NB4 (cell line): ENCODE measurements around the gene RAPGEF6.

Experiments
- DNase-seq: peaks from one replicate; pipeline ENCODE4 v3.0.0; 2010; ENCODE audit warnings: low read depth
- H3K4me3 ChIP-seq: one replicate; pipeline ENCODE4 v1.5.1; 2011; ENCODE audit warnings: mild to moderate bottlenecking, low read depth, low read length, moderate library complexity
- MYC ChIP-seq: IDR thresholded peaks from 2 replicates; pipeline ENCODE4 v1.6.1; 2011; ENCODE audit warnings: low read depth, low read length
- POLR2A ChIP-seq: IDR thresholded peaks from 2 replicates; pipeline ENCODE4 v1.6.1; 2011; ENCODE audit warnings: mild to moderate bottlenecking; ENCODE audit not compliant: insufficient read length; ENCODE audit errors: extremely low read depth
- TF ChIP-seq, protein P1 (sequence below): IDR thresholded peaks from one replicate; pipeline ENCODE4 v1.5.1; 2012; ENCODE audit warnings: low read depth, low read length
- TF ChIP-seq, protein P2 (sequence below): IDR thresholded peaks from 2 replicates; pipeline ENCODE4 v1.6.1; 2011; ENCODE audit warnings: low read depth, low read length

Gene RAPGEF6

DNA sequence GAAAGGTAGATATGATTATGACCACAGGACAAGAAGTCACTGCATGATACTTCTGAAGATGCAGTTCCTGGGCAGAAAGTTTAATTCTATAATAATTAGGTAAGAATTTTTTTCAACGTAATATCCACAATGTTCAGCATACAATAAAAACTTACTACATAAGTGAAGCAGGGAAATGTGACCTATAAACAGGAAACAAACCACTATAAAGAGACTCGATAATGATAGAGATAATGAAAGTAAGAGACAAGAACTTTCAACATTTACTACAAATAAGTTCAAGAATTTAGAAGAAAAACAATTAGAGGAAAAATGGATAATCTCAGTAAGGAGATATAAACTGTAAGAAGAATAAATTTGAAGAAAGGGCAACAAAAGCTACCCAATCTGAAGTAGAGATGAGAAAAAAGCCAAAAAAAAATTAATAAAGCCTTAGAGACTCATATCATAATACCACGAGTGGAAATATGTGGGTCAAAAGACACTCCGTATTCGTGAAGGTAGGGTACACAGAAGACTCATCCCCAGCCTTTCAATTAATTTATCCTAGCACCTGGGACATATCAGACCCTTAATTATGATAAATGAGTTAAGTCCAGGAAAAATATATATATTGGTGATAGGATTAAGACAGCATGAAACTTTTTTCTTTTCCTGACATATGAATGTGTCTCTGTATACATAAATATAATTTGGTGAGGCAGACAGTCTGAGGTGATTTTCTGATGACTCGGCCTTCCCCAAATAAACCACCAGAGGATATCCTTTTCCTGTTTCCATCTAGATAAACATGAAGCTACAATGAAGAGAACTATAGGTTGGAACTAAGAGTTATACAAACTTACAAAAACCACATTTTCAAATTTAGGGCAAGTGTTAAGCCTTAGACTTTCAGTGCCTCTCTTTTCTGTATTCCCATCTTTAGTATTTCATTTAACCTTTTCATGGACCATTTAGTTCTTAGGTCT is 120.4 kb downstream of the RAPGEF6 start:
- H3K4me3 ChIP-seq = no peak overlapping the region

DNA sequence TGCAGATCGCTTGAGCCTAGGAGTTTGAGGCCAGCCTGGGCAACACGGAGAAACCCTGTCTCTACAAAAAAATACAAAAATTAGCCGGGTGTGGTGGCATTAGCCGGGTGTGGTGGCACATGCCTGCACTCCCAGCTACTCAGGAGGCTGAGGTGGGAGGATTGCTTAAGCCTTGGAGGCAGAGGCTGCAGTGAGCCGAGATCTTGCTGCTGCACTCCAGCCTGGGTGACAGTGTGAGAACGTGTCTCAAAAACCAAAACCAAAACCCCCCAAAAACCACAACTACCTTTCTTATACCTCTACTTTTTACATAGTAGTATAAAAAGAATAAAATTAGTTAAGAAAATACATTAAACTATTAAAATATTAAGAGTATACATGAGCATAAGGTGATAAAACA is 121.2 kb downstream of the RAPGEF6 start:
- DNase-seq = no peak
- no peak overlapping the region for H3K4me3 ChIP-seq
- TF ChIP-seq POLR2A (no peak), MYC (no peak)
- TF ChIP-seq, protein P1, sequence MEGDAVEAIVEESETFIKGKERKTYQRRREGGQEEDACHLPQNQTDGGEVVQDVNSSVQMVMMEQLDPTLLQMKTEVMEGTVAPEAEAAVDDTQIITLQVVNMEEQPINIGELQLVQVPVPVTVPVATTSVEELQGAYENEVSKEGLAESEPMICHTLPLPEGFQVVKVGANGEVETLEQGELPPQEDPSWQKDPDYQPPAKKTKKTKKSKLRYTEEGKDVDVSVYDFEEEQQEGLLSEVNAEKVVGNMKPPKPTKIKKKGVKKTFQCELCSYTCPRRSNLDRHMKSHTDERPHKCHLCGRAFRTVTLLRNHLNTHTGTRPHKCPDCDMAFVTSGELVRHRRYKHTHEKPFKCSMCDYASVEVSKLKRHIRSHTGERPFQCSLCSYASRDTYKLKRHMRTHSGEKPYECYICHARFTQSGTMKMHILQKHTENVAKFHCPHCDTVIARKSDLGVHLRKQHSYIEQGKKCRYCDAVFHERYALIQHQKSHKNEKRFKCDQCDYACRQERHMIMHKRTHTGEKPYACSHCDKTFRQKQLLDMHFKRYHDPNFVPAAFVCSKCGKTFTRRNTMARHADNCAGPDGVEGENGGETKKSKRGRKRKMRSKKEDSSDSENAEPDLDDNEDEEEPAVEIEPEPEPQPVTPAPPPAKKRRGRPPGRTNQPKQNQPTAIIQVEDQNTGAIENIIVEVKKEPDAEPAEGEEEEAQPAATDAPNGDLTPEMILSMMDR = no peak
- TF ChIP-seq, protein P2, sequence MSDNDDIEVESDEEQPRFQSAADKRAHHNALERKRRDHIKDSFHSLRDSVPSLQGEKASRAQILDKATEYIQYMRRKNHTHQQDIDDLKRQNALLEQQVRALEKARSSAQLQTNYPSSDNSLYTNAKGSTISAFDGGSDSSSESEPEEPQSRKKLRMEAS = no peak

More for the DNA sequence above, 120.4 kb downstream of the RAPGEF6 start:
- DNase-seq = peak; percentile 48
- no peak for TF ChIP-seq POLR2A
- TF ChIP-seq MYC = no peak
- TF ChIP-seq, protein P2 = no peak
- TF ChIP-seq, protein P1 = no peak

DNA sequence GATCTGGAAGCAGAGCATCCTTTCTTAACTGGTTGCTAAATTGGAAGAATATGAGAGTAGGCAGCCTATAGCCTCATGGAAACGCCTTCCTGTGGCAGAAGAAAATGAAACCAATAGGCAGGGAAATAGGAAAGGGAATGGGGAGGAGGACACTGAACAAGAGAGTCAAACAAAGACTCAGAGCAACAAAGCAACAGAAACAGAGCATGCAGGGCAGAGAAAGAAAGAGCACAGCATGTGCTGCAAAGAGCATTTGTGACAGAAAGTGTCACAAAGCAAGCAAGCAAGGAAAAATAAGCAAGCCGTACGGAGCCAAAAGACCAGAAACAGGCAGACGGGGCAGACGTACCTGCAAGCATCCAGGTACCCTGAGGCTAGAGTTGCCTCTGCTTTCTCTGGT is 123.1 kb downstream of the RAPGEF6 start:
- TF ChIP-seq POLR2A (no peak), MYC (no peak)
- TF ChIP-seq, protein P2 = no peak
- TF ChIP-seq, protein P1 = no peak
- DNase-seq = no peak
- no peak overlapping the region for H3K4me3 ChIP-seq

DNA sequence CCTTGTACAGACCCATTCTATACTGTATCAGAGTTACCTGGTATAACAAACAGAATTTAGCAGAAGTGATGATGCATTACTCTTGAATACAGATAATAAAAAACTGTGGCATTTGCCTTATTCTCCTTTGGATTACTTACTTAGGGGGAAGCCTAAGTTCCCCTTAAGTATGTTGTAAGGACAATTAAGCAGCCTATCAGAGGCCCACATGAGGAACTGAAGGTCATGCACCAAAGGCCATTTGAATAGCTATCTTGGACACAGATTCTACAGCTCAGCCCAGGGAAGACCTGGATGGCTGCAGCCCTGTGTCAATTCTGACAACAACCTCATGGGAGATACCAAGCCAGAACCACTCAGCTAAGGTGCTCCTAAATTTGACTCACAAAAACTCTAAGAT is 125.2 kb downstream of the RAPGEF6 start:
- H3K4me3 ChIP-seq = no peak overlapping the region
- no peak for DNase-seq
- TF ChIP-seq MYC (no peak), POLR2A (no peak)
- TF ChIP-seq, protein P2 = no peak
- TF ChIP-seq, protein P1 = no peak

DNA sequence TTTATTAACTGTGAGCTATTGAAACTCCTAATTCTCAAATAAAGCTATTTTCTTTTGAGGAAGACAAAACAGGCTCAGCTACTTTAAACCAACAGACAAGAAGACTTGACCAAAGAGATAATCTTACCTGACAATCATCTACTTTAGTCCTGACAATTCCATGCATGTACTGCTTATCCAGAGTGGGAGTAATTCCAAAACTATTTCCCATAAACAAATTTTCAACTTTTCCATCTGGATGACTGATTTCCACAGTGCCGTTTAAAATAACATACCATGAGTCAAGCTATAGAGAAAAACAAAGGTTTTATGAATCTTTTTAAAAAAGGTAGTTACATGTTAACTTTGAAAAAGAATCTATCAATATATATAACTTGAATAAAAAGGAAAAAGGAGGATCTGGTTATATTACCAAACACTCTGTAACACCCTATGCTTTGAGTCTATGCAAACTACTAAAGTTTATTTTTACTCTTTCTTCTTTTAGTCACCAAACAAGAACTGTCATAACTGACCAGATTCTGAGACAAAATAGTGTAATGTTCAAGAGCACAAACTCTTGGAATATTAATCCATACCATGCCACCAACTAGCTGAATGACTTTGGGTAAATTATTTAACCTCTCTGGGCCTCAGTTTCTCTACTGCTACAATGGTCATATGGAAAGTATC is 129.7 kb downstream of the RAPGEF6 start:
- DNase-seq = no peak
- TF ChIP-seq, protein P2 = no peak
- TF ChIP-seq, protein P1 = no peak
- TF ChIP-seq POLR2A = no peak
- no peak for TF ChIP-seq MYC
- no peak overlapping the region for H3K4me3 ChIP-seq
